H1 (cell line): Measurements from ENCODE around the gene SHC3. TPM values are rescaled to one million over a fixed set of nuclear protein-coding genes. Genes with fewer than 3 reads are reported as not detected.

Experiments used
- CTCF ChIA-PET: fragments of 300-600 bp; sonication (Branson Sonifier 250); formaldehyde crosslinking; loops from one replicate; lab custom pipeline; 2021; ENCODE audit not compliant: partially characterized antibody; lab: Charles Lee
- POLR2A ChIA-PET: fragments of 300-600 bp; sonication (Branson Sonifier 250); formaldehyde crosslinking; loops from one replicate; lab custom pipeline; 2021; ENCODE audit warnings: inconsistent platforms; ENCODE audit not compliant: partially characterized antibody; lab: Charles Lee
- DNase-seq, 2 experiments: peaks; one replicate each; pipeline versions ENCODE4 v3.0.0 to v3.0.0-alpha.2; 2010 to 2022; ENCODE audit warnings: low spot score in 2 of 2, low read depth in 1 of 2, mixed read lengths in 1 of 2
- FAIRE-seq: peaks from 2 replicates; lab custom pipeline; 2011; peaks lifted over from hg19 to GRCh38; lab: Jason Lieb, UNC
- H2AFZ ChIP-seq: 2 replicates; pipeline ENCODE4 v1.8.1; 2012; ENCODE audit warnings: low read length, inconsistent platforms
- H2AK5ac ChIP-seq: 2 replicates; pipeline ENCODE4 v1.6.1; 2013; ENCODE audit warnings: low read depth, low read length
- H2BK120ac ChIP-seq: replicated peaks from 2 replicates; pipeline ENCODE3; 2013; ENCODE audit warnings: low read depth, low read length, inconsistent platforms
- H2BK12ac ChIP-seq: 2 replicates; pipeline ENCODE4 v1.6.1; 2013; ENCODE audit warnings: low read depth, low read length
- H2BK15ac ChIP-seq: 2 replicates; pipeline ENCODE4 v1.6.1; 2013; ENCODE audit warnings: low read length
- H2BK20ac ChIP-seq: 2 replicates; pipeline ENCODE4 v1.6.1; 2013; ENCODE audit warnings: low read length
- H2BK5ac ChIP-seq: 2 replicates; pipeline ENCODE4 v1.6.1; 2013; ENCODE audit warnings: low read depth, low read length
- H3K14ac ChIP-seq: 2 replicates; pipeline ENCODE4 v1.6.1; 2013; ENCODE audit warnings: inconsistent platforms; ENCODE audit not compliant: insufficient read length
- H3K18ac ChIP-seq: 2 replicates; pipeline ENCODE4 v1.6.1; 2013; ENCODE audit warnings: low read length; ENCODE audit errors: extremely low read depth
- H3K23ac ChIP-seq: 2 replicates; pipeline ENCODE4 v1.6.1; 2013; ENCODE audit warnings: inconsistent platforms; ENCODE audit not compliant: insufficient read length
- H3K23me2 ChIP-seq: 2 replicates; pipeline ENCODE4 v1.6.1; 2013; ENCODE audit warnings: low read depth, low read length
- H3K27ac ChIP-seq: 2 replicates; pipeline ENCODE4 v1.6.1; 2011; ENCODE audit warnings: low read depth, low read length, inconsistent platforms
- H3K27me3 ChIP-seq, 4 experiments: replicated peaks in 1 of 4; 1 replicate in 1 of 4; 2 replicates in 3 of 4; pipeline versions ENCODE4 v1.6.1 to v1.8.1; 2011 to 2013; ENCODE audit warnings: low read length in 3 of 4, mild to moderate bottlenecking in 3 of 4, inconsistent platforms in 2 of 4, mixed read lengths in 2 of 4, moderate library complexity in 1 of 4; ENCODE audit not compliant: control insufficient read depth in 3 of 4, insufficient read depth in 3 of 4; ENCODE audit errors: extremely low read depth in 1 of 4
- H3K36me3 ChIP-seq, 4 experiments: 2 replicates each; pipeline versions ENCODE4 v1.6.1 to v1.8.1; 2011 to 2013; ENCODE audit warnings: mild to moderate bottlenecking in 4 of 4, low read length in 3 of 4, moderate library complexity in 2 of 4, control low read depth in 1 of 4, inconsistent platforms in 1 of 4; ENCODE audit not compliant: insufficient read depth in 4 of 4, control insufficient read depth in 2 of 4
- H3K4ac ChIP-seq: replicated peaks from 2 replicates; pipeline ENCODE3; 2013; ENCODE audit warnings: low read length, low read depth, mixed read lengths, inconsistent platforms; ENCODE audit not compliant: insufficient read length
- H3K4me1 ChIP-seq, 4 experiments: replicated peaks in 1 of 4; 1 replicate in 1 of 4; 2 replicates in 3 of 4; pipeline versions ENCODE4 v1.6.1 to v1.8.1; 2011 to 2013; ENCODE audit warnings: low read length in 3 of 4, inconsistent platforms in 2 of 4, mixed read lengths in 1 of 4; ENCODE audit not compliant: insufficient read depth in 4 of 4, control insufficient read depth in 3 of 4
- H3K4me2 ChIP-seq, 2 experiments: 2 replicates each; pipeline versions ENCODE4 v1.6.1 to v1.8.1; 2011 to 2013; ENCODE audit warnings: low read depth in 2 of 2, low read length in 2 of 2, control low read depth in 1 of 2, inconsistent platforms in 1 of 2, mild to moderate bottlenecking in 1 of 2; ENCODE audit not compliant: insufficient read depth in 1 of 2
- H3K4me3 ChIP-seq, 4 experiments: fragments of 200-600, 300-600 bp in 1 of 4; sonication (generic), shearing (Covaris generic), sonication (Bioruptor Twin) in 1 of 4; 2 replicates each; pipeline versions ENCODE4 v1.5.1 to v1.8.1; 2011 to 2016; ENCODE audit warnings: low read length in 4 of 4, low read depth in 3 of 4, control low read depth in 2 of 4, inconsistent platforms in 2 of 4, mild to moderate bottlenecking in 2 of 4, mixed read lengths in 1 of 4, moderate library complexity in 1 of 4; ENCODE audit not compliant: insufficient read depth in 2 of 4; ENCODE audit errors: extremely low read depth in 1 of 4
- H3K56ac ChIP-seq: replicated peaks from 2 replicates; pipeline ENCODE3; 2013; ENCODE audit warnings: low read depth, mild to moderate bottlenecking, mixed read lengths, low read length, inconsistent platforms; ENCODE audit not compliant: insufficient read length
- H3K79me1 ChIP-seq: 2 replicates; pipeline ENCODE4 v1.6.1; 2013; ENCODE audit warnings: low read depth, low read length, control low read depth
- H3K79me2 ChIP-seq, 2 experiments: 2 replicates each; pipeline versions ENCODE4 v1.6.1 to v1.8.1; 2012 to 2013; ENCODE audit warnings: low read length in 2 of 2, mild to moderate bottlenecking in 2 of 2, inconsistent platforms in 1 of 2; ENCODE audit not compliant: insufficient read depth in 2 of 2, control insufficient read depth in 1 of 2
- H3K9ac ChIP-seq, 4 experiments: replicated peaks in 1 of 4; 1 replicate in 1 of 4; 2 replicates in 3 of 4; pipeline versions ENCODE4 v1.6.1 to v1.8.1; 2011 to 2013; ENCODE audit warnings: low read depth in 3 of 4, low read length in 3 of 4, control low read depth in 2 of 4, mild to moderate bottlenecking in 2 of 4, moderate library complexity in 2 of 4, inconsistent platforms in 1 of 4; ENCODE audit errors: extremely low read depth in 1 of 4
- H3K9me3 ChIP-seq, 2 experiments: 2 replicates each; pipeline versions ENCODE4 v1.6.1 to v1.8.1; 2012 to 2013; ENCODE audit warnings: mild to moderate bottlenecking in 2 of 2, moderate library complexity in 2 of 2, control low read depth in 1 of 2, inconsistent platforms in 1 of 2, low read depth in 1 of 2, low read length in 1 of 2, mixed read lengths in 1 of 2; ENCODE audit not compliant: insufficient read depth in 2 of 2
- H4K20me1 ChIP-seq, 2 experiments: replicated peaks in 1 of 2; 2 replicates each; pipeline versions ENCODE3 to v1.8.1; 2011 to 2013; ENCODE audit warnings: inconsistent platforms in 2 of 2, low read length in 2 of 2, mild to moderate bottlenecking in 1 of 2; ENCODE audit not compliant: insufficient read depth in 2 of 2, control insufficient read depth in 1 of 2
- H4K5ac ChIP-seq: 2 replicates; pipeline ENCODE4 v1.6.1; 2013; ENCODE audit warnings: low read length, low read depth, mixed read lengths, inconsistent platforms; ENCODE audit not compliant: insufficient read length
- H4K8ac ChIP-seq: 2 replicates; pipeline ENCODE4 v1.8.0; 2013; ENCODE audit warnings: mild to moderate bottlenecking, moderate library complexity, low read length, inconsistent platforms; ENCODE audit not compliant: insufficient read depth; ENCODE audit errors: extremely low read depth
- H4K91ac ChIP-seq: replicated peaks from 2 replicates; pipeline ENCODE3; 2013; ENCODE audit warnings: low read length, mixed read lengths, inconsistent platforms; ENCODE audit not compliant: insufficient read length
- BRCA1 ChIP-seq: IDR thresholded peaks from 2 replicates; pipeline ENCODE4 v1.6.1; 2012; ENCODE audit warnings: low read depth, low read length, improper control_type of control experiment
- CBX8 ChIP-seq: fragments of 300-800, 300-1000 bp; sonication (generic); IDR thresholded peaks from 2 replicates; pipeline ENCODE4 v1.7.1; 2016; ENCODE audit warnings: low read depth, low read length, borderline replicate concordance
- CREB1 ChIP-seq: IDR thresholded peaks from 2 replicates; pipeline ENCODE4 v1.6.1; 2012; ENCODE audit warnings: inconsistent platforms
- FOSL1 ChIP-seq: IDR thresholded peaks from 2 replicates; pipeline ENCODE4 v1.6.1; 2011; ENCODE audit warnings: mild to moderate bottlenecking, low read depth, low read length, moderate library complexity; ENCODE audit not compliant: insufficient read depth
- GABPA ChIP-seq: IDR thresholded peaks from 2 replicates; pipeline ENCODE4 v1.6.1; 2011; ENCODE audit warnings: mild to moderate bottlenecking, low read length, moderate library complexity, borderline replicate concordance; ENCODE audit not compliant: insufficient read depth
- JUND ChIP-seq: IDR thresholded peaks from 2 replicates; pipeline ENCODE4 v1.6.1; 2011; ENCODE audit warnings: mild to moderate bottlenecking, improper control_type of control experiment, low read length
- KDM4A ChIP-seq: IDR thresholded peaks from one replicate; pipeline ENCODE4 v1.7.1; 2012; ENCODE audit warnings: low read depth, mild to moderate bottlenecking, moderate library complexity, low read length, inconsistent platforms; ENCODE audit not compliant: severe bottlenecking
- POLR2AphosphoS5 ChIP-seq: IDR thresholded peaks from 2 replicates; pipeline ENCODE4 v1.6.1; 2011; ENCODE audit warnings: low read depth, low read length
- RAD21 ChIP-seq, 2 experiments: IDR thresholded peaks in 1 of 2; conservative IDR thresholded peaks in 1 of 2; 2 replicates each; pipeline ENCODE4 v1.6.1; 2011; ENCODE audit warnings: low read depth in 2 of 2, low read length in 2 of 2, improper control_type of control experiment in 1 of 2, inconsistent platforms in 1 of 2, mild to moderate bottlenecking in 1 of 2, moderate library complexity in 1 of 2
- SIRT6 ChIP-seq: IDR thresholded peaks from one replicate; pipeline ENCODE4 v1.7.1; 2012; ENCODE audit warnings: low read length, inconsistent platforms
- SRF ChIP-seq: IDR thresholded peaks from 2 replicates; pipeline ENCODE4 v1.6.1; 2011; ENCODE audit warnings: mild to moderate bottlenecking, low read depth, low read length, moderate library complexity
- SUZ12 ChIP-seq: fragments of 200-600 bp; sonication (generic); IDR thresholded peaks from 2 replicates; pipeline ENCODE4 v1.6.1; 2012; ENCODE audit warnings: mild to moderate bottlenecking, inconsistent platforms, low read length, moderate library complexity, mixed read lengths
- TEAD4 ChIP-seq: IDR thresholded peaks from 2 replicates; pipeline ENCODE4 v1.6.1; 2012; ENCODE audit warnings: low read depth, low read length, inconsistent platforms, mixed read lengths
- WGBS, 2 experiments: shearing (Covaris generic) in 1 of 2; methylation state at CpG; one replicate each; pipeline versions ENCODE4 v1.1.6 to v1.1.7; 2013 to 2015; ENCODE audit warnings: low lambda C conversion rate in 2 of 2, mixed read lengths in 2 of 2, inconsistent platforms in 1 of 2, low coverage in 1 of 2, missing lambda C conversion rate in 1 of 2; ENCODE audit not compliant: insufficient replicate concordance in 2 of 2, insufficient coverage in 1 of 2, insufficient read length in 1 of 2; ENCODE audit errors: extremely low coverage in 1 of 2, missing lambda C conversion rate in 1 of 2; 5-methylcytosine and 5-hydroxymethylcytosine counted together
- polyA plus RNA-seq, 7 experiments: library from polyadenylated mRNA; depleted of rRNA in 3 of 7; stranded (reverse) in 5 of 7; unstranded in 2 of 7; fragments of >200 nt in 5 of 7; fragments of 200-250 nt in 2 of 7; gene quantifications; 1 replicate in 5 of 7; 2 replicates in 1 of 7; 4 replicates in 1 of 7; pipeline versions ENCODE4 v1.2.1 to v1.2.3, GENCODE V29; 2011 to 2013; ENCODE audit warnings: missing spikeins in 2 of 7, mixed read lengths in 2 of 7
- total RNA-seq: library from RNA; stranded (reverse); fragmentation: NEBNext Ultra II Directional; extraction: Animal tissue kit (Norgen Biotek cat#: 25700); gene quantifications from 2 replicates; pipeline ENCODE4 v1.2.1, GENCODE V29; 2021
- TF ChIP-seq, protein P1 (sequence below): IDR thresholded peaks from 2 replicates; pipeline ENCODE4 v1.6.1; 2012; ENCODE audit warnings: inconsistent platforms

Gene SHC3
- total and polyA plus RNA-seq, 2 of the 8 experiments (the other 6 are each of a cell fraction or from before 2014, with no cell fraction given) = 1.4 to 7.1 TPM

DNA sequence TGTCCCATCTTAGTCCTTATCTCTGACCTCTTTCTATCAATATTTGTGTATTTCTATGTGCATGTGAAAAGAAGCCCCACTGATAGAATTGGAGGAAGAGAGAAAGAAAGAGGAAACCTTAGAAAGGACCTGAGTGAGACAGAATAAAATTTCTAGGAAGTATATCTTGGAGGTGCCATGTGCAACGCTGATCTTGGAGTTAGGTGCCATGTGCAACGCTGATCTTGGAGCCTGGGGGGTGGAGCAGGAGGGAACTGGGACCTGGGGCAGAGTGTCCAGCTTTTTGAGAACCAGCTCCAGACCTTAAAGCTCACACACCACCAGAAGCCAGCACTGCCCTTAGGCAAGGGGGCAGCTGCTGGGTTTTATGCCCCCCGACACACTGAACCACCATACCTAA is 89.4 kb downstream of the SHC3 start:
- H3K23ac ChIP-seq = no peak overlapping the region
- no peaks in the 10 kb centered on the region for H3K79me1 ChIP-seq
- no peak overlapping the region for H3K4me2 ChIP-seq
- no peak overlapping the region for H2BK12ac ChIP-seq
- H3K9me3 ChIP-seq = no peaks in the 10 kb centered on the region
- ChIA-PET CTCF (no interaction called here), POLR2A (no interaction called here)
- no peaks in the 10 kb centered on the region for H3K27me3 ChIP-seq
- H3K23me2 ChIP-seq = no peaks in the 10 kb centered on the region; the same call in 1 of the 2 replicates
- H4K5ac ChIP-seq = no peak overlapping the region
- H3K14ac ChIP-seq = no peak overlapping the region
- TF ChIP-seq SRF = no peak
- TF ChIP-seq TEAD4 = no peak
- no peak for TF ChIP-seq CREB1
- TF ChIP-seq KDM4A = no peak
- no peak for TF ChIP-seq GABPA
- no peak for TF ChIP-seq SIRT6
- no peak for TF ChIP-seq POLR2AphosphoS5
- TF ChIP-seq FOSL1 = no peak
- TF ChIP-seq CBX8 = no peak
- no peak for TF ChIP-seq BRCA1
- TF ChIP-seq SUZ12 = no peak
- TF ChIP-seq RAD21 (IDR thresholded peaks at IDR 0.05 in 1 of 2, conservative IDR thresholded peaks at IDR 0.05 in 1 of 2; ENCODE audit: low read depth in 2 of 2, low read length in 2 of 2) = no peak
- TF ChIP-seq, protein P1, sequence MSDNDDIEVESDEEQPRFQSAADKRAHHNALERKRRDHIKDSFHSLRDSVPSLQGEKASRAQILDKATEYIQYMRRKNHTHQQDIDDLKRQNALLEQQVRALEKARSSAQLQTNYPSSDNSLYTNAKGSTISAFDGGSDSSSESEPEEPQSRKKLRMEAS = no peak
- no peak for TF ChIP-seq JUND
- 92% methylated on average over 3 of the region's 3 CpGs; no CpG with 5 or more reads in 1 of the 2 experiments for WGBS, 2 experiments
- no peak overlapping the region for H4K91ac ChIP-seq
- no peak overlapping the region for H2AK5ac ChIP-seq
- no peak overlapping the region for H3K18ac ChIP-seq
- H3K4me1 ChIP-seq = no peaks in the 10 kb centered on the region
- no peaks in the 10 kb centered on the region for H4K20me1 ChIP-seq
- H2BK120ac ChIP-seq = no peak overlapping the region
- no peak overlapping the region for H2AFZ ChIP-seq
- FAIRE-seq = no peak
- no peak overlapping the region for H3K27ac ChIP-seq
- H3K79me2 ChIP-seq = no peaks in the 10 kb centered on the region
- no peak overlapping the region for H2BK5ac ChIP-seq
- no peak overlapping the region for H3K4ac ChIP-seq
- no peak overlapping the region for H2BK20ac ChIP-seq
- H4K8ac ChIP-seq = no peak overlapping the region
- no peak overlapping the region for H3K9ac ChIP-seq
- H2BK15ac ChIP-seq = no peak overlapping the region
- no peaks in the 10 kb centered on the region for H3K36me3 ChIP-seq
- H3K56ac ChIP-seq = no peak overlapping the region
- no peak for DNase-seq
- no peak overlapping the region for H3K4me3 ChIP-seq
